HK-2 (cell line): ENCODE measurements around the gene NRBF2.
A peak's percentile ranks its signal among the peaks of the same experiment; 100 is the strongest.
"Not testable (repeated sequence)": the region's sequence is repeated elsewhere in the genome, so short reads cannot be mapped to it uniquely, and the experiment has no call there.

Experiments used
- DNase-seq: peaks from one replicate; pipeline ENCODE4 v3.0.0-alpha.2; 2018; ENCODE audit not compliant: unreplicated experiment

The NRBF2 gene

GRCh38 chr10:63133056-63133820 lies at the start of gene NRBF2:
TSS of gene NRBF2 (plus strand) at chr10:63133328. CDS start at chr10:63133471, 143 bp downstream.
- peak; percentile 99 for DNase-seq

GRCh38 chr10:63083406-63083805 lies 49.7 kb upstream of the NRBF2 start:
- not testable (repeated sequence) for DNase-seq

- peak; percentile 29 for DNase-seq
Measured at GRCh38 chr10:63083904-63084689, 49.0 kb upstream of the NRBF2 start.

- no peak for DNase-seq
Measured at GRCh38 chr10:63084690-63085382, 48.3 kb upstream of the NRBF2 start.

GRCh38 chr10:63093227-63093626 lies 39.9 kb upstream of the NRBF2 start:
- DNase-seq: no peak

GRCh38 chr10:63094405-63094804 lies 38.7 kb upstream of the NRBF2 start:
- DNase-seq: no peak

GRCh38 chr10:63094881-63095280 lies 38.2 kb upstream of the NRBF2 start:
- DNase-seq: no peak

GRCh38 chr10:63099734-63100133 lies 33.4 kb upstream of the NRBF2 start:
- no peak for DNase-seq

- not testable (repeated sequence) for DNase-seq
Measured at GRCh38 chr10:63101091-63101490, 32.0 kb upstream of the NRBF2 start.

GRCh38 chr10:63102279-63102883 lies 30.7 kb upstream of the NRBF2 start:
- not testable (repeated sequence) for DNase-seq

- DNase-seq: not testable (repeated sequence)
Measured at GRCh38 chr10:63103178-63103577, 29.9 kb upstream of the NRBF2 start.

- DNase-seq: no peak
Measured at GRCh38 chr10:63103971-63104409, 29.1 kb upstream of the NRBF2 start.

- no peak for DNase-seq
Measured at GRCh38 chr10:63105225-63106110, 27.7 kb upstream of the NRBF2 start.

GRCh38 chr10:63106111-63106755 lies 26.9 kb upstream of the NRBF2 start:
- DNase-seq: peak; percentile 18

GRCh38 chr10:63107943-63108437 lies 25.1 kb upstream of the NRBF2 start:
- no peak for DNase-seq

GRCh38 chr10:63110940-63111339 lies 22.2 kb upstream of the NRBF2 start:
- DNase-seq: no peak

- DNase-seq: no peak
Measured at GRCh38 chr10:63114031-63114814, 18.9 kb upstream of the NRBF2 start.

- DNase-seq: no peak
Measured at GRCh38 chr10:63115732-63116383, 17.3 kb upstream of the NRBF2 start.
